ENCODE data around the gene SLC48A1.

Gene SLC48A1

GRCh38 chr12:47820631-47821345 is 47.8 kb downstream of the SLC48A1 start:
- Histone ChIP-seq H3K79me2 (ENCODE audit: low read length) (peaks cover 48% of the 10 kb centered on the region), H3K4me3 (ENCODE audit: low read length) (peak overlapping the region; percentile 79), H3K4me2 (ENCODE audit: low read length) (peak overlapping the region; percentile 95), H3K36me3 (replicated peaks; ENCODE audit: low read depth, low read length) (no peaks in the 10 kb centered on the region), H3K9me3 (ENCODE audit: insufficient read depth, low read length) (no peaks in the 10 kb centered on the region), H3K9ac (ENCODE audit: low read length) (peak overlapping the region; percentile 88), H3K27ac (ENCODE audit: low read length) (peak overlapping the region; percentile 69), H3K4me1 (ENCODE audit: low read length) (peaks cover 60% of the 10 kb centered on the region), H3K27me3 (ENCODE audit: low read depth, low read length) (no peaks in the 10 kb centered on the region), H2AFZ (ENCODE audit: low read depth, low read length) (no peak overlapping the region), H4K20me1 (ENCODE audit: insufficient read depth, low read length) (no peaks in the 10 kb centered on the region)
- no peak for TF ChIP-seq EZH2phosphoT487 (IDR thresholded peaks at IDR 0.05; ENCODE audit: low read depth)
- no peak for TF ChIP-seq CTCF (IDR thresholded peaks at IDR 0.05; ENCODE audit: low read depth, low read length)

GRCh38 chr12:47821346-47821706 is 48.3 kb downstream of the SLC48A1 start:
- H4K20me1 ChIP-seq (ENCODE audit: insufficient read depth, low read length): no peaks in the 10 kb centered on the region
- no peak overlapping the region for H3K4me3 ChIP-seq (ENCODE audit: low read length)
- peak overlapping the region; percentile 95; the same call in 1 of the 2 replicates for H3K4me2 ChIP-seq (ENCODE audit: low read length)
- H3K4me1 ChIP-seq (ENCODE audit: low read length): peaks cover 61% of the 10 kb centered on the region
- no peaks in the 10 kb centered on the region for H3K9me3 ChIP-seq (ENCODE audit: insufficient read depth, low read length)
- H3K27ac ChIP-seq (ENCODE audit: low read length): no peak overlapping the region
- H3K9ac ChIP-seq (ENCODE audit: low read length): no peak overlapping the region
- TF ChIP-seq EZH2phosphoT487 (IDR thresholded peaks at IDR 0.05; ENCODE audit: low read depth) (no peak), CTCF (IDR thresholded peaks at IDR 0.05; ENCODE audit: low read depth, low read length) (no peak)
- no peak overlapping the region for H2AFZ ChIP-seq (ENCODE audit: low read depth, low read length)
- peaks cover 43% of the 10 kb centered on the region for H3K79me2 ChIP-seq (ENCODE audit: low read length)
- H3K36me3 ChIP-seq (replicated peaks; ENCODE audit: low read depth, low read length): no peaks in the 10 kb centered on the region
- H3K27me3 ChIP-seq (ENCODE audit: low read depth, low read length): no peaks in the 10 kb centered on the region

- Histone ChIP-seq H2AFZ (ENCODE audit: low read depth, low read length) (no peak overlapping the region), H3K9ac (ENCODE audit: low read length) (no peak overlapping the region), H3K9me3 (ENCODE audit: insufficient read depth, low read length) (no peaks in the 10 kb centered on the region), H3K4me3 (ENCODE audit: low read length) (no peak overlapping the region), H3K27ac (ENCODE audit: low read length) (no peak overlapping the region), H3K4me1 (ENCODE audit: low read length) (peaks cover 61% of the 10 kb centered on the region), H3K36me3 (replicated peaks; ENCODE audit: low read depth, low read length) (no peaks in the 10 kb centered on the region), H4K20me1 (ENCODE audit: insufficient read depth, low read length) (no peaks in the 10 kb centered on the region), H3K27me3 (ENCODE audit: low read depth, low read length) (no peaks in the 10 kb centered on the region), H3K79me2 (ENCODE audit: low read length) (peaks cover 32% of the 10 kb centered on the region), H3K4me2 (ENCODE audit: low read length) (no peak overlapping the region)
- TF ChIP-seq EZH2phosphoT487 (IDR thresholded peaks at IDR 0.05; ENCODE audit: low read depth) (no peak), CTCF (IDR thresholded peaks at IDR 0.05; ENCODE audit: low read depth, low read length) (no peak)
Observed at GRCh38 chr12:47822401-47822800, 49.4 kb downstream of the SLC48A1 start.

GRCh38 chr12:47822863-47823262 is 49.8 kb downstream of the SLC48A1 start:
- no peaks in the 10 kb centered on the region for H3K27me3 ChIP-seq (ENCODE audit: low read depth, low read length)
- no peak for TF ChIP-seq EZH2phosphoT487 (IDR thresholded peaks at IDR 0.05; ENCODE audit: low read depth)
- TF ChIP-seq CTCF (IDR thresholded peaks at IDR 0.05; ENCODE audit: low read depth, low read length): no peak
- H3K27ac ChIP-seq (ENCODE audit: low read length): no peak overlapping the region
- H3K79me2 ChIP-seq (ENCODE audit: low read length): peaks cover 28% of the 10 kb centered on the region
- no peaks in the 10 kb centered on the region for H3K36me3 ChIP-seq (replicated peaks; ENCODE audit: low read depth, low read length)
- H3K9ac ChIP-seq (ENCODE audit: low read length): no peak overlapping the region
- no peak overlapping the region for H2AFZ ChIP-seq (ENCODE audit: low read depth, low read length)
- H3K9me3 ChIP-seq (ENCODE audit: insufficient read depth, low read length): no peaks in the 10 kb centered on the region
- H3K4me1 ChIP-seq (ENCODE audit: low read length): peaks cover 60% of the 10 kb centered on the region
- H3K4me3 ChIP-seq (ENCODE audit: low read length): no peak overlapping the region
- no peak overlapping the region for H3K4me2 ChIP-seq (ENCODE audit: low read length)
- H4K20me1 ChIP-seq (ENCODE audit: insufficient read depth, low read length): no peaks in the 10 kb centered on the region
